GM23338 (cell line): ENCODE measurements around the gene CDCP1.

Experiments used
- TF ChIP-seq, protein P1 (sequence below): IDR thresholded peaks from one replicate; pipeline ENCODE4 v1.6.1; 2018; ENCODE audit warnings: antibody characterized with exemption; ENCODE audit not compliant: unreplicated experiment
- TF ChIP-seq, protein P2 (sequence below): fragments of 250-450 bp; sonication (Bioruptor Pico); IDR thresholded peaks from 2 replicates; pipeline ENCODE4 v1.5.0; 2020; ENCODE audit warnings: mild to moderate bottlenecking, moderate library complexity
- TF ChIP-seq, protein P3 (sequence below), 2 experiments: fragments of 200-600 bp in 1 of 2; sonication (generic) in 1 of 2; conservative IDR thresholded peaks; 2 replicates each; pipeline versions ENCODE4 v1.5.1 to v1.6.1; 2016 to 2017; ENCODE audit warnings: antibody characterized with exemption in 2 of 2, low read depth in 2 of 2, mild to moderate bottlenecking in 2 of 2, moderate library complexity in 1 of 2

DNA sequence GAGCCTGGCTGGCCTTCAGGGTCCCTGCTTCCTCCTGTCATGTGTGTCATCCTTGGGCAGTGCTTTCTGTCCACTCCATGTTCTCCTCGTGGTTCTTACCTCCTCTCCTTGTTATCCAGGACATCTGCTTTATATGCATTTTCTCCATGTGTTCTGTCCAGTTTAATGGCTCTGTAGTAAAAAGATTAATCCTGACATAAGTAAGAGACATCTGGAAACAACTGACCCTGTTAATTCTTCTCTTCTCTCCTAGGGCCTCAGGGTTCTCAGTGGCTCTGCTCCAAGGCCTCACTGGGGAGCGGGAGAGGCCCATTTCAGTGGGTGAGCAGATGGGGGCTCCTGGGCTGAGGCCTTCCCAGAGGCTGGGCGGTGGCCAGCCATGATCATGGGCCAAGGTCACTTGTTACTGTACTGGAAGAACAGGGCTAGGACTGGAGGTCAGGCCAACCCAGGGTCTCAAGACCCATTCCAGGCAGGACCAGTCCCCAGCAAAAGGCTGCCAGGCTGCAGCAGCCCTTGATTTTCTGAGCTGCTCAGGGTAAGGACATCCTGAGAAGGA lies 20.2 kb upstream of the CDCP1 start:
- TF ChIP-seq, protein P1, sequence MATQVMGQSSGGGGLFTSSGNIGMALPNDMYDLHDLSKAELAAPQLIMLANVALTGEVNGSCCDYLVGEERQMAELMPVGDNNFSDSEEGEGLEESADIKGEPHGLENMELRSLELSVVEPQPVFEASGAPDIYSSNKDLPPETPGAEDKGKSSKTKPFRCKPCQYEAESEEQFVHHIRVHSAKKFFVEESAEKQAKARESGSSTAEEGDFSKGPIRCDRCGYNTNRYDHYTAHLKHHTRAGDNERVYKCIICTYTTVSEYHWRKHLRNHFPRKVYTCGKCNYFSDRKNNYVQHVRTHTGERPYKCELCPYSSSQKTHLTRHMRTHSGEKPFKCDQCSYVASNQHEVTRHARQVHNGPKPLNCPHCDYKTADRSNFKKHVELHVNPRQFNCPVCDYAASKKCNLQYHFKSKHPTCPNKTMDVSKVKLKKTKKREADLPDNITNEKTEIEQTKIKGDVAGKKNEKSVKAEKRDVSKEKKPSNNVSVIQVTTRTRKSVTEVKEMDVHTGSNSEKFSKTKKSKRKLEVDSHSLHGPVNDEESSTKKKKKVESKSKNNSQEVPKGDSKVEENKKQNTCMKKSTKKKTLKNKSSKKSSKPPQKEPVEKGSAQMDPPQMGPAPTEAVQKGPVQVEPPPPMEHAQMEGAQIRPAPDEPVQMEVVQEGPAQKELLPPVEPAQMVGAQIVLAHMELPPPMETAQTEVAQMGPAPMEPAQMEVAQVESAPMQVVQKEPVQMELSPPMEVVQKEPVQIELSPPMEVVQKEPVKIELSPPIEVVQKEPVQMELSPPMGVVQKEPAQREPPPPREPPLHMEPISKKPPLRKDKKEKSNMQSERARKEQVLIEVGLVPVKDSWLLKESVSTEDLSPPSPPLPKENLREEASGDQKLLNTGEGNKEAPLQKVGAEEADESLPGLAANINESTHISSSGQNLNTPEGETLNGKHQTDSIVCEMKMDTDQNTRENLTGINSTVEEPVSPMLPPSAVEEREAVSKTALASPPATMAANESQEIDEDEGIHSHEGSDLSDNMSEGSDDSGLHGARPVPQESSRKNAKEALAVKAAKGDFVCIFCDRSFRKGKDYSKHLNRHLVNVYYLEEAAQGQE, result no peak
- TF ChIP-seq, protein P2, sequence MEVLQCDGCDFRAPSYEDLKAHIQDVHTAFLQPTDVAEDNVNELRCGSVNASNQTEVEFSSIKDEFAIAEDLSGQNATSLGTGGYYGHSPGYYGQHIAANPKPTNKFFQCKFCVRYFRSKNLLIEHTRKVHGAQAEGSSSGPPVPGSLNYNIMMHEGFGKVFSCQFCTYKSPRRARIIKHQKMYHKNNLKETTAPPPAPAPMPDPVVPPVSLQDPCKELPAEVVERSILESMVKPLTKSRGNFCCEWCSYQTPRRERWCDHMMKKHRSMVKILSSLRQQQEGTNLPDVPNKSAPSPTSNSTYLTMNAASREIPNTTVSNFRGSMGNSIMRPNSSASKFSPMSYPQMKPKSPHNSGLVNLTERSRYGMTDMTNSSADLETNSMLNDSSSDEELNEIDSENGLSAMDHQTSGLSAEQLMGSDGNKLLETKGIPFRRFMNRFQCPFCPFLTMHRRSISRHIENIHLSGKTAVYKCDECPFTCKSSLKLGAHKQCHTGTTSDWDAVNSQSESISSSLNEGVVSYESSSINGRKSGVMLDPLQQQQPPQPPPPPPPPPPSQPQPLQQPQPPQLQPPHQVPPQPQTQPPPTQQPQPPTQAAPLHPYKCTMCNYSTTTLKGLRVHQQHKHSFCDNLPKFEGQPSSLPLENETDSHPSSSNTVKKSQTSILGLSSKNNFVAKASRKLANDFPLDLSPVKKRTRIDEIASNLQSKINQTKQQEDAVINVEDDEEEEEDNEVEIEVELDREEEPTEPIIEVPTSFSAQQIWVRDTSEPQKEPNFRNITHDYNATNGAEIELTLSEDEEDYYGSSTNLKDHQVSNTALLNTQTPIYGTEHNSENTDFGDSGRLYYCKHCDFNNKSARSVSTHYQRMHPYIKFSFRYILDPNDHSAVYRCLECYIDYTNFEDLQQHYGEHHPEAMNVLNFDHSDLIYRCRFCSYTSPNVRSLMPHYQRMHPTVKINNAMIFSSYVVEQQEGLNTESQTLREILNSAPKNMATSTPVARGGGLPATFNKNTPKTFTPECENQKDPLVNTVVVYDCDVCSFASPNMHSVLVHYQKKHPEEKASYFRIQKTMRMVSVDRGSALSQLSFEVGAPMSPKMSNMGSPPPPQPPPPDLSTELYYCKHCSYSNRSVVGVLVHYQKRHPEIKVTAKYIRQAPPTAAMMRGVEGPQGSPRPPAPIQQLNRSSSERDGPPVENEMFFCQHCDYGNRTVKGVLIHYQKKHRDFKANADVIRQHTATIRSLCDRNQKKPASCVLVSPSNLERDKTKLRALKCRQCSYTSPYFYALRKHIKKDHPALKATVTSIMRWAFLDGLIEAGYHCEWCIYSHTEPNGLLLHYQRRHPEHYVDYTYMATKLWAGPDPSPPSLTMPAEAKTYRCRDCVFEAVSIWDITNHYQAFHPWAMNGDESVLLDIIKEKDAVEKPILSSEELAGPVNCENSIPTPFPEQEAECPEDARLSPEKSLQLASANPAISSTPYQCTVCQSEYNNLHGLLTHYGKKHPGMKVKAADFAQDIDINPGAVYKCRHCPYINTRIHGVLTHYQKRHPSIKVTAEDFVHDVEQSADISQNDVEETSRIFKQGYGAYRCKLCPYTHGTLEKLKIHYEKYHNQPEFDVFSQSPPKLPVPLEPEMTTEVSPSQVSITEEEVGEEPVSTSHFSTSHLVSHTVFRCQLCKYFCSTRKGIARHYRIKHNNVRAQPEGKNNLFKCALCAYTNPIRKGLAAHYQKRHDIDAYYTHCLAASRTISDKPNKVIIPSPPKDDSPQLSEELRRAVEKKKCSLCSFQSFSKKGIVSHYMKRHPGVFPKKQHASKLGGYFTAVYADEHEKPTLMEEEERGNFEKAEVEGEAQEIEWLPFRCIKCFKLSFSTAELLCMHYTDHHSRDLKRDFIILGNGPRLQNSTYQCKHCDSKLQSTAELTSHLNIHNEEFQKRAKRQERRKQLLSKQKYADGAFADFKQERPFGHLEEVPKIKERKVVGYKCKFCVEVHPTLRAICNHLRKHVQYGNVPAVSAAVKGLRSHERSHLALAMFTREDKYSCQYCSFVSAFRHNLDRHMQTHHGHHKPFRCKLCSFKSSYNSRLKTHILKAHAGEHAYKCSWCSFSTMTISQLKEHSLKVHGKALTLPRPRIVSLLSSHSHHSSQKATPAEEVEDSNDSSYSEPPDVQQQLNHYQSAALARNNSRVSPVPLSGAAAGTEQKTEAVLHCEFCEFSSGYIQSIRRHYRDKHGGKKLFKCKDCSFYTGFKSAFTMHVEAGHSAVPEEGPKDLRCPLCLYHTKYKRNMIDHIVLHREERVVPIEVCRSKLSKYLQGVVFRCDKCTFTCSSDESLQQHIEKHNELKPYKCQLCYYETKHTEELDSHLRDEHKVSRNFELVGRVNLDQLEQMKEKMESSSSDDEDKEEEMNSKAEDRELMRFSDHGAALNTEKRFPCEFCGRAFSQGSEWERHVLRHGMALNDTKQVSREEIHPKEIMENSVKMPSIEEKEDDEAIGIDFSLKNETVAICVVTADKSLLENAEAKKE (CRISPR knock-in tag), result no peak
- TF ChIP-seq, protein P3, sequence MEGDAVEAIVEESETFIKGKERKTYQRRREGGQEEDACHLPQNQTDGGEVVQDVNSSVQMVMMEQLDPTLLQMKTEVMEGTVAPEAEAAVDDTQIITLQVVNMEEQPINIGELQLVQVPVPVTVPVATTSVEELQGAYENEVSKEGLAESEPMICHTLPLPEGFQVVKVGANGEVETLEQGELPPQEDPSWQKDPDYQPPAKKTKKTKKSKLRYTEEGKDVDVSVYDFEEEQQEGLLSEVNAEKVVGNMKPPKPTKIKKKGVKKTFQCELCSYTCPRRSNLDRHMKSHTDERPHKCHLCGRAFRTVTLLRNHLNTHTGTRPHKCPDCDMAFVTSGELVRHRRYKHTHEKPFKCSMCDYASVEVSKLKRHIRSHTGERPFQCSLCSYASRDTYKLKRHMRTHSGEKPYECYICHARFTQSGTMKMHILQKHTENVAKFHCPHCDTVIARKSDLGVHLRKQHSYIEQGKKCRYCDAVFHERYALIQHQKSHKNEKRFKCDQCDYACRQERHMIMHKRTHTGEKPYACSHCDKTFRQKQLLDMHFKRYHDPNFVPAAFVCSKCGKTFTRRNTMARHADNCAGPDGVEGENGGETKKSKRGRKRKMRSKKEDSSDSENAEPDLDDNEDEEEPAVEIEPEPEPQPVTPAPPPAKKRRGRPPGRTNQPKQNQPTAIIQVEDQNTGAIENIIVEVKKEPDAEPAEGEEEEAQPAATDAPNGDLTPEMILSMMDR (conservative IDR thresholded peaks at IDR 0.05; ENCODE audit: low read depth in 2 of 2), result no peak
